ENCODE results near the gene ATP6V1G1. TPM values are rescaled to one million over a fixed set of nuclear protein-coding genes. Genes with fewer than 3 reads are reported as not detected.
A peak's percentile ranks its signal among the peaks of the same experiment; 100 is the strongest.

Gene ATP6V1G1
- total RNA-seq, 4 donors from 2014 or later, result 91.2 to 137 (median 120) TPM

DNA sequence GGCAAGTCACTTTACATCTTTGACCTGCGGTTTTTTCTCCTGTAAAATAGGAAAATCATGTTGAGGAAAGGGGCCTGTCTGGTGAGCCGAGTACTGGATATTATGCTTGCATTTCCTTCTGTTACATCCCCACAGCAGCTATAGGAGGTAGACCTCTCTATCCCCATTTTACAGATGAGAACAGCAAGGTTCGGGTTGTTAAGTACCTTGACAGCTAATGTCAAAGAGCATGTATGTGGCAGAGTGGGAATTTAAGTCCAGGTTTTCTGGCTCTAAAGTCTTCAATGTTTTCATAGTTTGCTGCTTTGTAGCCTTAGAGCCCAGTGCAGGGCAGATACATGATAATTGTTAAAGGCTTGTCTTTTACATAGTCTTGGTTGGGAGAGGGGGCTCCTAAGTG is 26.4 kb downstream of the ATP6V1G1 start:
- Histone ChIP-seq H3K9me3 (no peaks in the 10 kb centered on the region), H3K36me3 (peaks cover 0 to 16% of the 10 kb centered on the region in 2 donors), H3K4me3 (no peak overlapping the region), H3K27me3 (no peaks in the 10 kb centered on the region), H3K4me1 (peaks cover 3 to 42% (median 14%) of the 10 kb centered on the region in 3 donors), H3K27ac (peak overlapping the region in 1 of 4 donors; percentile 7)
- TF ChIP-seq POLR2AphosphoS5 (IDR thresholded peaks at IDR 0.05), result no peak
- 83 to 90% methylated on average over 1 to 2 of the region's 3 CpGs for WGBS, 2 donors (ENCODE audit: low coverage in 1 of 2)
- no peak for ATAC-seq

DNA sequence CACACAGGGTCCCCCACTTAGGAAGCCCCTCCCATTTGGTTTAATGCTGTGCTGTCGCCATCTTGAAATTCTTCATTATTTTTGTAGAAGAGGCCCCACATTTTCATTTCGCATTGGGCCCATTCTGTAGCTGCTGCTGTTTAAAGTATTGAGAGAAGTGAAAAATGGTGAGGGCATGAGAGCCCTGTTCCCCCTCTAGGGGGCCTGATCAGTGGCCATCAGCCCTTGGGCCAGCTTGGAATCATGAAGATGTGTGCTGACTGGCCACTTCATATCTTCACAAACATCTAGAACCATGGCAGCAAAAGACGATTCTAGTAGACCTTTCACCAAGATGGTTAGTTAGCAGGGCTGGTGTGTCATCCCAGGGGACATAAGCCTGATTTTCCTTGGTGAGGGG is 26.8 kb downstream of the ATP6V1G1 start:
- 92 to 94% methylated on average over 2 of the region's 3 CpGs for WGBS, 2 donors (ENCODE audit: low coverage in 1 of 2)
- ATAC-seq, result no peak
- TF ChIP-seq EP300 (IDR thresholded peaks at IDR 0.05) (no peak), POLR2AphosphoS5 (IDR thresholded peaks at IDR 0.05) (no peak), POLR2A (IDR thresholded peaks at IDR 0.05) (no peak)
- TF ChIP-seq, protein P1, sequence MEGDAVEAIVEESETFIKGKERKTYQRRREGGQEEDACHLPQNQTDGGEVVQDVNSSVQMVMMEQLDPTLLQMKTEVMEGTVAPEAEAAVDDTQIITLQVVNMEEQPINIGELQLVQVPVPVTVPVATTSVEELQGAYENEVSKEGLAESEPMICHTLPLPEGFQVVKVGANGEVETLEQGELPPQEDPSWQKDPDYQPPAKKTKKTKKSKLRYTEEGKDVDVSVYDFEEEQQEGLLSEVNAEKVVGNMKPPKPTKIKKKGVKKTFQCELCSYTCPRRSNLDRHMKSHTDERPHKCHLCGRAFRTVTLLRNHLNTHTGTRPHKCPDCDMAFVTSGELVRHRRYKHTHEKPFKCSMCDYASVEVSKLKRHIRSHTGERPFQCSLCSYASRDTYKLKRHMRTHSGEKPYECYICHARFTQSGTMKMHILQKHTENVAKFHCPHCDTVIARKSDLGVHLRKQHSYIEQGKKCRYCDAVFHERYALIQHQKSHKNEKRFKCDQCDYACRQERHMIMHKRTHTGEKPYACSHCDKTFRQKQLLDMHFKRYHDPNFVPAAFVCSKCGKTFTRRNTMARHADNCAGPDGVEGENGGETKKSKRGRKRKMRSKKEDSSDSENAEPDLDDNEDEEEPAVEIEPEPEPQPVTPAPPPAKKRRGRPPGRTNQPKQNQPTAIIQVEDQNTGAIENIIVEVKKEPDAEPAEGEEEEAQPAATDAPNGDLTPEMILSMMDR (IDR thresholded peaks at IDR 0.05), result no peak
- Histone ChIP-seq H3K27me3 (no peaks in the 10 kb centered on the region), H3K9me3 (no peaks in the 10 kb centered on the region), H3K27ac (no peak overlapping the region), H3K36me3 (peaks cover 0 to 20% of the 10 kb centered on the region in 2 donors), H3K4me1 (peaks cover 3 to 42% (median 14%) of the 10 kb centered on the region in 3 donors), H3K4me3 (no peak overlapping the region)

DNA sequence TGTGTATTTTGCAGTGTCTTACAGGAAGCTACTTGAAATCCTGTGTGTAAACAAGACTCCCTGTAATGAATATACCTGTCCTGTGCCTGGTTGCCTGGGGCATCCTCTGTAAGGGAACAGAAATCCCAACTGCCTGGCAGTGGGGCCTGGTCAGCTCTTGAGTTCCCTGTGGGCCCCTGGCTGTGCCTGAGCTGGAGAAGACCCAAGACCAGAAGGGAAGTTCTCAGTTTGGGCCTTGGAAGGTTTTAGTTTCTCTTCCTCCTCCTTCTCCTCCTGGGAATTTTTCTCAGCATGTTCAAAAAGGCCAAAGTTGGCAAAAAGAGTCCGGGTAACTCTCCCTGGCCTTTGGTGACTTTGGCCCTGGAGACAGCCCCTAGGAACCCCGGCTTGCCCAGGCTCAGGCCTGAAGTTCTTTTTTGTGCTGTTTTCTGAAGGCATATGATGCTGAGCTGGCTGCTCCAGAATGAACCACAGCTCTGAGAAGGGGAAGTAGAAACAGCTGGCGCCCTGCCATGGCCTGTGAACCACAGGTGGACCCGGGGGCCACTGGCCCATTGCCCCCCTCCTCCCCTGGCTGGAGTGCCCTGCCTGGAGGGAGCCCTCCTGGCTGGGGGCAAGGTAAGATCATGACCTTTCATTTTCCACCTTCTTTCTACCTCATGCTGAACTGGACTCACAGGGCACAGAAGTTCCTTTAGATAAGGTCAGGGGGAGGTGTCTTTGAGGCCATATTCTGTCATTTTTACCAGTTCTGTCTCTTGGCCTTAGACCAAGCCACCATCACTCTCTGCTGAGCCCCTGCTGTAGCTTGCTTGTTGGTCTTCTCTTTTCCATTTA is 29.3 kb downstream of the ATP6V1G1 start:
- WGBS, 2 donors (ENCODE audit: low coverage in 1 of 2), result 38 to 80% methylated on average over 1 of the region's 4 CpGs
- Histone ChIP-seq H3K27me3 (no peaks in the 10 kb centered on the region), H3K4me3 (no peak overlapping the region), H3K9me3 (no peaks in the 10 kb centered on the region), H3K36me3 (peaks cover 0 to 31% of the 10 kb centered on the region in 2 donors), H3K27ac (peak overlapping the region in 1 of 4 donors; percentile 28), H3K4me1 (peaks cover 3 to 36% (median 14%) of the 10 kb centered on the region in 3 donors)
- TF ChIP-seq POLR2AphosphoS5 (IDR thresholded peaks at IDR 0.05), result no peak
- TF ChIP-seq, protein P1 (IDR thresholded peaks at IDR 0.05), result no peak
- no peak for TF ChIP-seq POLR2A (IDR thresholded peaks at IDR 0.05)
- TF ChIP-seq EP300 (IDR thresholded peaks at IDR 0.05), result no peak
- ATAC-seq, result peak; percentile 33

DNA sequence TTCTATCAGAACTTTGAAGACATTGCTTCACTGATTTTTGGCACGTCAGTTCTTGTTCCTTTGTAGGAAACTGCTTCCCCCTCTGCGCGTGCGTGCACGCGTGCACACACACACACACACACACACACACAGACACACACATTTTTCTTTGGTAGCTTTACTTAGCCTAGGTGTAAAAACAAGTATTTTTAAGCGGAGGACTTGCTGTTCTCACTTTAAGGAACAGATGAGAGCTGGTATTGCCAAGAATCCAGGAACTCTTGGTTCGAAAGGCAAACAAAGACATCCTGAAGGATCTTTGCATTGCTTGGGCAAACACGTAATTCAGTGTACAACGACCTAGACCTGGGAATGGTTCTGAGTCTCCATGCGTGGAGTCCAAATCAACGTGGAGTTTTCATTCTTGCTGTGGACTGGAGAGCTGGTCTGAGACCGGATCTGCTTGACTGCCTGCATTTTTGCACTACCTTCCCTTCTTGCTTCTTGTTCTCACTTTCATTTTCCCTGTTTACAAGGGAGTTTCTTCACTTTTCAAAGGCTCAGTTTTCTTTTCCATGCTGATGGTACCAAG is 31.7 kb downstream of the ATP6V1G1 start:
- Histone ChIP-seq H3K9me3 (no peaks in the 10 kb centered on the region), H3K36me3 (peaks cover 0 to 42% of the 10 kb centered on the region in 2 donors), H3K27ac (no peak overlapping the region), H3K4me1 (peaks cover 0 to 22% (median 0%) of the 10 kb centered on the region in 3 donors), H3K4me3 (peak overlapping the region in 1 of 2 donors; percentile 12), H3K27me3 (no peaks in the 10 kb centered on the region)
- 85 to 91% methylated on average over 8 to 13 of the region's 13 CpGs for WGBS, 2 donors (ENCODE audit: low coverage in 1 of 2)
- ATAC-seq, result no peak
- no peak for TF ChIP-seq POLR2AphosphoS5 (IDR thresholded peaks at IDR 0.05)
- TF ChIP-seq, protein P1 (IDR thresholded peaks at IDR 0.05), result no peak
- no peak for TF ChIP-seq EP300 (IDR thresholded peaks at IDR 0.05)
- TF ChIP-seq POLR2A (IDR thresholded peaks at IDR 0.05), result no peak

DNA sequence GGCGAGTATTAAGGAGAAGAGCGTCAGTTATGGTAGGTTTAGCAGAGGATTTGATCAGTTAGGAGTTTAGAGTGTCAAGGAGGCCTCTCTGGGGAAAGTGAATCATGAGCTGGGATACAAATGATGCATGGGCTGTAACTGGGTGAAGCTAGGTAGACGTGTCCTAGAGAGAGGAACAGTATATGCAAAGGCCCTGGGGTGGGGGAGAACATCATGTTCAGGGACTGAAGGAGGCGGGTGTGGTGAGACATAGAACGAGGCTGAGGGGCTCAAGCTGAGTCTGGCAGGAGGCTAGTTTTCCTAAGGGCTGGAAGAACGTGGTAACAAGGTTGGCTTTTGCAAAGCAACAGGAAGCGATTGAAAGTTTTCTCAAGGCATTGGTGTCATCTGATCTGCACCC is 34.0 kb downstream of the ATP6V1G1 start:
- no peaks in the 10 kb centered on the region for H3K27me3 ChIP-seq
- no peaks in the 10 kb centered on the region for H3K9me3 ChIP-seq
- peaks cover 0 to 19% (median 0%) of the 10 kb centered on the region in 3 donors for H3K4me1 ChIP-seq
- no peak overlapping the region for H3K27ac ChIP-seq
- H3K4me3 ChIP-seq, result no peak overlapping the region
- ATAC-seq, result no peak
- H3K36me3 ChIP-seq, result peaks cover 0 to 64% of the 10 kb centered on the region in 2 donors
- TF ChIP-seq POLR2A (IDR thresholded peaks at IDR 0.05) (no peak), POLR2AphosphoS5 (IDR thresholded peaks at IDR 0.05) (no peak), EP300 (IDR thresholded peaks at IDR 0.05) (no peak)
- TF ChIP-seq, protein P1 (IDR thresholded peaks at IDR 0.05), result no peak
- WGBS, 2 donors (ENCODE audit: low coverage in 1 of 2), result 82 to 94% methylated on average over 6 to 7 of the region's 7 CpGs

All from gastroesophageal sphincter (tissue), 4 donors.